ENCODE measurements around the gene HSD11B2.

DNA sequence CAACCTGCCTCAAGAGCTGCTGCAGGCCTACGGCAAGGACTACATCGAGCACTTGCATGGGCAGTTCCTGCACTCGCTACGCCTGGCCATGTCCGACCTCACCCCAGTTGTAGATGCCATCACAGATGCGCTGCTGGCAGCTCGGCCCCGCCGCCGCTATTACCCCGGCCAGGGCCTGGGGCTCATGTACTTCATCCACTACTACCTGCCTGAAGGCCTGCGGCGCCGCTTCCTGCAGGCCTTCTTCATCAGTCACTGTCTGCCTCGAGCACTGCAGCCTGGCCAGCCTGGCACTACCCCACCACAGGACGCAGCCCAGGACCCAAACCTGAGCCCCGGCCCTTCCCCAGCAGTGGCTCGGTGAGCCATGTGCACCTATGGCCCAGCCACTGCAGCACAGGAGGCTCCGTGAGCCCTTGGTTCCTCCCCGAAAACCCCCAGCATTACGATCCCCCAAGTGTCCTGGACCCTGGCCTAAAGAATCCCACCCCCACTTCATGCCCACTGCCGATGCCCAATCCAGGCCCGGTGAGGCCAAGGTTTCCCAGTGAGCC, 5.8 kb downstream of the HSD11B2 start:
- TF ChIP-seq BHLHE40 (IDR thresholded peaks at IDR 0.05; ENCODE audit: borderline replicate concordance) = no peak
- TF ChIP-seq TARDBP (IDR thresholded peaks at IDR 0.05) = no peak
- no peak for TF ChIP-seq ELF4 (IDR thresholded peaks at IDR 0.05)
- no peak for TF ChIP-seq SUZ12 (IDR thresholded peaks at IDR 0.05)
- no peak for TF ChIP-seq ZNF384 (IDR thresholded peaks at IDR 0.05)
- TF ChIP-seq FOXM1 (IDR thresholded peaks at IDR 0.05; ENCODE audit: borderline replicate concordance) = no peak
- no peak for TF ChIP-seq FOXK2 (IDR thresholded peaks at IDR 0.05)
- TF ChIP-seq ARNT (IDR thresholded peaks at IDR 0.05) = no peak

Measured in HEK293T (cell line).